Measurements from ENCODE around the gene SDK1.

DNA sequence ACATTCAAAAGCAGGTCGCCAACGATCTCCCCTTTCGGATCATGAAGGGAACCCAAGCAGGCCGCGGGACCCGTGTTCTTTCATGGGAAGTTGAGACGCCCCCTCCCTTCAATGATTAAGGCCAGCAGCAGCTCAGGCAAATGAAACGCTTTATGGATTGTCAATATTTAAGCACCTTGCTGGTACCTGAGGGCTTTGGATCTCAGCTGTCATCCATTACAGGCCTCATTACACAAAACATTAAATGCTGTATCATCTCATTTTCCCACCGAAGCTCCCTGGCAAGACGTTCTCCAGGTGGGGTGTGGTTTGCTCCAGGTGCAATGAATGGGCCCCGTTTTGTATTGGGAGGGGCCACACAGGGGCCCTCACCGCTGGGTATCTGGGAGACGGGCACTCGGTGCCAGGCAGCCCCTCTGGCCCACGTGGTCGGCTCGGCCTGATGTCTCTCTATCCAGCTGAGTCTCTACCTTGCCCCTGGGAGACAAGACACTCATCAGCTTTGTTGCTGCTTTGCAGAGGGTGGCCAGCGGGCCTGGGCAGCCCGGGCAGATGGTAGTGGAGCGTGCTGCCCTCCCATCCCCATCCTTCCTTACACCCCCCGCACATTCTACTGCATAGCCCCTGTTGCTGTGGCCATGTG, 925.0 kb downstream of the SDK1 start:
- TF ChIP-seq CTCF (IDR thresholded peaks at IDR 0.05) (no peak), POLR2A (IDR thresholded peaks at IDR 0.05) (no peak)

Data from body of pancreas (tissue), 4 donors.